Keratinocyte (primary cell): ENCODE results near the gene BRD2. TPM values are rescaled to one million over a fixed set of nuclear protein-coding genes. Genes with fewer than 3 reads are reported as not detected.

Source experiments
- DNase-seq: peaks from one replicate; pipeline ENCODE4 v3.0.0-alpha.2; 2011; ENCODE audit warnings: low read depth, missing footprints, low spot score
- FAIRE-seq: peaks from 2 replicates; lab custom pipeline; 2011; peaks lifted over from hg19 to GRCh38; lab: Jason Lieb, UNC
- H2AFZ ChIP-seq: 2 replicates; pipeline ENCODE4 v1.6.0; 2012; ENCODE audit warnings: low read length, control low read depth, inconsistent platforms; ENCODE audit not compliant: control insufficient read depth
- H3K27ac ChIP-seq: 2 replicates; pipeline ENCODE4 v1.5.1; 2011; ENCODE audit warnings: low read length; ENCODE audit not compliant: control insufficient read depth, insufficient read depth
- H3K27me3 ChIP-seq: 3 replicates; pipeline ENCODE4 v1.6.0; 2011; ENCODE audit warnings: low read length; ENCODE audit not compliant: control insufficient read depth, insufficient read depth; ENCODE audit errors: extremely low read depth
- H3K36me3 ChIP-seq, 2 experiments: 2 replicates in 1 of 2; 3 replicates in 1 of 2; pipeline ENCODE4 v1.5.1; 2011; ENCODE audit warnings: low read length in 2 of 2, mild to moderate bottlenecking in 1 of 2; ENCODE audit not compliant: control insufficient read depth in 2 of 2, insufficient read depth in 2 of 2; ENCODE audit errors: extremely low read depth in 1 of 2
- H3K4me1 ChIP-seq: 3 replicates; pipeline ENCODE4 v1.5.1; 2011; ENCODE audit warnings: low read length; ENCODE audit not compliant: control insufficient read depth, insufficient read depth; ENCODE audit errors: extremely low read depth
- H3K4me2 ChIP-seq: 3 replicates; pipeline ENCODE4 v1.6.0; 2011; ENCODE audit warnings: low read depth, low read length; ENCODE audit not compliant: control insufficient read depth, insufficient read depth; ENCODE audit errors: extremely low read depth
- H3K4me3 ChIP-seq, 3 experiments: fragments of 200-600 bp in 1 of 3; sonication (generic) in 1 of 3; 2 replicates in 2 of 3; 3 replicates in 1 of 3; pipeline ENCODE4 v1.5.1; 2011 to 2016; ENCODE audit warnings: low read length in 3 of 3, mild to moderate bottlenecking in 3 of 3, control low read depth in 2 of 3, inconsistent platforms in 1 of 3, low read depth in 1 of 3, mixed read lengths in 1 of 3, mixed run types in 1 of 3, moderate library complexity in 1 of 3; ENCODE audit not compliant: control insufficient read depth in 2 of 3, insufficient read depth in 2 of 3; ENCODE audit errors: extremely low read depth in 1 of 3
- H3K79me2 ChIP-seq: 2 replicates; pipeline ENCODE4 v1.6.0; 2012; ENCODE audit warnings: low read length; ENCODE audit not compliant: control insufficient read depth, insufficient read depth
- H3K9ac ChIP-seq: 3 replicates; pipeline ENCODE4 v1.6.0; 2011; ENCODE audit warnings: low read length; ENCODE audit not compliant: control insufficient read depth, insufficient read depth; ENCODE audit errors: extremely low read depth
- H3K9me1 ChIP-seq: 3 replicates; pipeline ENCODE4 v1.6.0; 2011; ENCODE audit warnings: low read length; ENCODE audit not compliant: control insufficient read depth, insufficient read depth; ENCODE audit errors: extremely low read depth
- H3K9me3 ChIP-seq: 2 replicates; pipeline ENCODE4 v1.5.1; 2012; ENCODE audit warnings: low read depth, low read length; ENCODE audit not compliant: control insufficient read depth
- H4K20me1 ChIP-seq: 3 replicates; pipeline ENCODE4 v1.6.0; 2011; ENCODE audit warnings: low read length; ENCODE audit not compliant: control insufficient read depth, insufficient read depth; ENCODE audit errors: extremely low read depth
- EZH2 ChIP-seq: IDR thresholded peaks from one replicate; pipeline ENCODE4 v1.6.1; 2012; ENCODE audit warnings: inconsistent platforms, mild to moderate bottlenecking, low read length, moderate library complexity
- dilution Hi-C: fragments of 300-500 bp; cut with MboI; formaldehyde crosslinking; loops from one replicate; pipeline ENCODE4 v1.7.0; 2020; ENCODE audit warnings: low sequenced_read_pairs; ENCODE audit not compliant: extremely low pct_ligation_motif_present
- polyA plus RNA-seq, 5 experiments: library from polyadenylated mRNA; depleted of rRNA in 3 of 5; stranded (reverse) in 3 of 5; stranded (forward) in 1 of 5; unstranded in 1 of 5; fragments of >200 nt; gene quantifications; 1 replicate in 1 of 5; 2 replicates in 3 of 5; 3 replicates in 1 of 5; pipeline versions ENCODE4 v1.2.1 to v1.2.3, GENCODE V29; 2011 to 2012; ENCODE audit warnings: missing spikeins in 2 of 5, low read depth in 1 of 5, low replicate concordance in 1 of 5
- TF ChIP-seq, protein P1 (sequence below), 3 experiments: IDR thresholded peaks in 1 of 3; conservative IDR thresholded peaks in 1 of 3; optimal IDR thresholded peaks in 1 of 3; 2 replicates in 2 of 3; 3 replicates in 1 of 3; pipeline versions ENCODE3 to v1.5.1; 2011; ENCODE audit warnings: low read length in 3 of 3, mild to moderate bottlenecking in 3 of 3, moderate library complexity in 2 of 3, control low read depth in 1 of 3, inconsistent platforms in 1 of 3; ENCODE audit not compliant: insufficient read depth in 2 of 3; ENCODE audit errors: extremely low read depth in 1 of 3

BRD2 gene
- polyA plus RNA-seq, 1 donor (not counting 4 experiments of a cell fraction or from before 2014, with no cell fraction given), result 121 TPM

GRCh38 chr6:32962213-32962826 lies 6.1 kb upstream of the BRD2 start:
- no peaks in the 10 kb centered on the region for H3K9me1 ChIP-seq
- no peak for FAIRE-seq
- H3K79me2 ChIP-seq, result peaks cover 3% of the 10 kb centered on the region
- H3K27ac ChIP-seq, result no peak overlapping the region
- no peak overlapping the region for H3K9ac ChIP-seq
- dilution Hi-C loops, result no loop called here
- DNase-seq, result no peak
- no peaks in the 10 kb centered on the region for H3K27me3 ChIP-seq
- no peak overlapping the region for H2AFZ ChIP-seq
- H3K4me2 ChIP-seq, result no peak overlapping the region
- TF ChIP-seq EZH2, result no peak
- TF ChIP-seq, protein P1, sequence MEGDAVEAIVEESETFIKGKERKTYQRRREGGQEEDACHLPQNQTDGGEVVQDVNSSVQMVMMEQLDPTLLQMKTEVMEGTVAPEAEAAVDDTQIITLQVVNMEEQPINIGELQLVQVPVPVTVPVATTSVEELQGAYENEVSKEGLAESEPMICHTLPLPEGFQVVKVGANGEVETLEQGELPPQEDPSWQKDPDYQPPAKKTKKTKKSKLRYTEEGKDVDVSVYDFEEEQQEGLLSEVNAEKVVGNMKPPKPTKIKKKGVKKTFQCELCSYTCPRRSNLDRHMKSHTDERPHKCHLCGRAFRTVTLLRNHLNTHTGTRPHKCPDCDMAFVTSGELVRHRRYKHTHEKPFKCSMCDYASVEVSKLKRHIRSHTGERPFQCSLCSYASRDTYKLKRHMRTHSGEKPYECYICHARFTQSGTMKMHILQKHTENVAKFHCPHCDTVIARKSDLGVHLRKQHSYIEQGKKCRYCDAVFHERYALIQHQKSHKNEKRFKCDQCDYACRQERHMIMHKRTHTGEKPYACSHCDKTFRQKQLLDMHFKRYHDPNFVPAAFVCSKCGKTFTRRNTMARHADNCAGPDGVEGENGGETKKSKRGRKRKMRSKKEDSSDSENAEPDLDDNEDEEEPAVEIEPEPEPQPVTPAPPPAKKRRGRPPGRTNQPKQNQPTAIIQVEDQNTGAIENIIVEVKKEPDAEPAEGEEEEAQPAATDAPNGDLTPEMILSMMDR (optimal IDR thresholded peaks at IDR 0.05 in 1 of 3, IDR thresholded peaks at IDR 0.05 in 1 of 3, conservative IDR thresholded peaks at IDR 0.05 in 1 of 3; ENCODE audit: extremely low read depth in 1 of 3, insufficient read depth in 2 of 3, low read length in 3 of 3), result no peak
- no peaks in the 10 kb centered on the region for H4K20me1 ChIP-seq
- H3K4me1 ChIP-seq, result peaks cover 6% of the 10 kb centered on the region
- no peaks in the 10 kb centered on the region for H3K9me3 ChIP-seq
- no peaks in the 10 kb centered on the region for H3K36me3 ChIP-seq
- no peak overlapping the region for H3K4me3 ChIP-seq

DNA sequence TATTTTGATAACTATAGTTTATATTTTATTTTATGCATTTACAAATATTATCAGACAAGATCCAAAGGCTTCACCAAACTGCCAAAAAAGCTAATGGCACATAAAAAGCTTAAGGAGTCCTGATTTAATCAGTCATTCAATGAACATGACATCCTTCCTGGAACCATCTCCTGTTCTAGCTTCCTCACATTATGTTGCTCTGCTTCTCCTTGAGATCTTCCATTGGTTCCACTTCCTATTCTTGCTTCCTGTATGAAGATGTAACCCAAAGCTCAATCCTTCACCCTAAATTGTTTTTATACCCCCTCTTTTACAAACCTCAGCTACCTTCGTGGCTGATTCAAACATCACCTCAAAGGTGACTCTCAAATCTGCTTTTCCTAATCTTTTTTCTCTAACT lies 4.5 kb upstream of the BRD2 start:
- no peaks in the 10 kb centered on the region for H3K9me1 ChIP-seq
- no peak for TF ChIP-seq EZH2
- TF ChIP-seq, protein P1 (optimal IDR thresholded peaks at IDR 0.05 in 1 of 3, IDR thresholded peaks at IDR 0.05 in 1 of 3, conservative IDR thresholded peaks at IDR 0.05 in 1 of 3; ENCODE audit: extremely low read depth in 1 of 3, insufficient read depth in 2 of 3, low read length in 3 of 3), result no peak
- no peaks in the 10 kb centered on the region for H3K27me3 ChIP-seq
- no peaks in the 10 kb centered on the region for H4K20me1 ChIP-seq
- DNase-seq (no peak), FAIRE-seq (no peak)
- no peaks in the 10 kb centered on the region for H3K9me3 ChIP-seq
- no peak overlapping the region for H3K27ac ChIP-seq
- peaks cover 7% of the 10 kb centered on the region for H3K79me2 ChIP-seq
- H3K36me3 ChIP-seq, result no peaks in the 10 kb centered on the region
- peaks cover 8% of the 10 kb centered on the region for H3K4me1 ChIP-seq
- no peak overlapping the region for H3K4me3 ChIP-seq
- no peak overlapping the region for H3K4me2 ChIP-seq
- dilution Hi-C loops, result no loop called here
- H3K9ac ChIP-seq, result no peak overlapping the region
- no peak overlapping the region for H2AFZ ChIP-seq
